MM.1S (cell line): ENCODE measurements around the gene SELL.
"Not testable (repeated sequence)": the region's sequence is repeated elsewhere in the genome, so short reads cannot be mapped to it uniquely, and the experiment has no call there.

ENCODE experiments used
- DNase-seq: peaks from one replicate; pipeline ENCODE4 v3.0.0-alpha.2; 2015
- H2AFZ ChIP-seq: fragments of 300-600 bp; sonication (generic); 2 replicates; pipeline ENCODE4 v1.6.0; 2016; ENCODE audit warnings: antibody characterized with exemption, low read length
- H3F3A ChIP-seq: fragments of 300-600 bp; sonication (generic); 2 replicates; pipeline ENCODE4 v1.6.1; 2016; ENCODE audit warnings: mild to moderate bottlenecking, antibody characterized with exemption, low read length, moderate library complexity, mixed read lengths; ENCODE audit not compliant: insufficient read depth
- H3K27ac ChIP-seq: fragments of 300-600 bp; sonication (generic); 2 replicates; pipeline ENCODE4 v1.5.1; 2016; ENCODE audit warnings: mild to moderate bottlenecking, low read length
- H3K27me3 ChIP-seq: fragments of 300-600 bp; sonication (generic); replicated peaks from 2 replicates; pipeline ENCODE4 v1.6.0; 2016; ENCODE audit warnings: low read length; ENCODE audit not compliant: insufficient read depth
- H3K36me3 ChIP-seq: fragments of 300-600 bp; sonication (generic); replicated peaks from 2 replicates; pipeline ENCODE4 v1.6.1; 2016; ENCODE audit warnings: mild to moderate bottlenecking, low read length, mixed read lengths; ENCODE audit not compliant: insufficient read depth
- H3K4me1 ChIP-seq: fragments of 300-600 bp; sonication (generic); 2 replicates; pipeline ENCODE4 v1.6.1; 2016; ENCODE audit warnings: low read length, mixed read lengths
- H3K4me2 ChIP-seq: fragments of 300-600 bp; sonication (generic); 2 replicates; pipeline ENCODE4 v1.6.0; 2016; ENCODE audit warnings: low read depth, low read length
- H3K4me3 ChIP-seq: fragments of 300-600 bp; sonication (generic); 2 replicates; pipeline ENCODE4 v1.5.1; 2016; ENCODE audit warnings: low read length, mixed read lengths
- H3K79me2 ChIP-seq: fragments of 300-600 bp; sonication (generic); 2 replicates; pipeline ENCODE4 v1.6.1; 2016; ENCODE audit warnings: mixed run types, low read length, mixed read lengths
- H3K9ac ChIP-seq: fragments of 300-600 bp; sonication (generic); 2 replicates; pipeline ENCODE4 v1.6.1; 2016; ENCODE audit warnings: low read length, mixed read lengths
- H3K9me2 ChIP-seq: fragments of 300-600 bp; sonication (generic); replicated peaks from 2 replicates; pipeline ENCODE4 v1.6.1; 2016; ENCODE audit warnings: mild to moderate bottlenecking, low read length, mixed read lengths; ENCODE audit not compliant: insufficient read depth
- H3K9me3 ChIP-seq: fragments of 300-600 bp; sonication (generic); replicated peaks from 2 replicates; pipeline ENCODE4 v1.6.1; 2016; ENCODE audit warnings: mild to moderate bottlenecking, low read length, mixed read lengths; ENCODE audit not compliant: insufficient read depth
- H4K20me1 ChIP-seq: fragments of 300-600 bp; sonication (generic); 2 replicates; pipeline ENCODE4 v1.6.1; 2016; ENCODE audit warnings: mild to moderate bottlenecking, low read length, moderate library complexity, mixed read lengths; ENCODE audit not compliant: insufficient read depth
- EZH2 ChIP-seq: fragments of 300-600 bp; sonication (generic); optimal IDR thresholded peaks from 2 replicates; pipeline ENCODE3; 2017; ENCODE audit warnings: low read depth, mild to moderate bottlenecking, antibody characterized with exemption, low read length, mixed read lengths
- EZH2phosphoT487 ChIP-seq: fragments of 300-600 bp; sonication (generic); IDR thresholded peaks from 2 replicates; pipeline ENCODE4 v1.6.1; 2018; ENCODE audit warnings: antibody characterized with exemption, low read length
- TF ChIP-seq, protein P1 (sequence below): fragments of 300-600 bp; sonication (generic); IDR thresholded peaks from 2 replicates; pipeline ENCODE4 v1.5.1; 2016; ENCODE audit warnings: antibody characterized with exemption, low read length, mixed read lengths

SELL gene

DNA sequence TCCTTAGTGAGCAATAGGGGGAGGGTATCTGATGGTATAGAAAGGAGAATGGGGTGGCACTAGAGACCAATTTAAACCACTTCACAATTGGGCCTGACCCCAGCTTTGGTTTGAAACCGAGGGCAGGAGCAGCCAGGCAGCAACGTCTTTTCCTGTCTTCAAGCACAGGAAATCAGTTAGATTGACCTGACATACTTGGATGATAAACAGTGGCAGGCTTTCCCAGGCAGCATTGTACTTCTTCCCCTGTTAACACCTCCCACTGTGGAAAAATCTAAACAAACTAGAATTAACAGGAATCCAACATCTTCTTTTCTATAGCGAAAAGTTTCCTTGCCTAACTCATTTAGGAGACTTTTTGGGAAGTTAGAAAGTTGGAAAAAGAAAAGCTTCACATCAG lies 40.6 kb downstream of the SELL start:
- no peak overlapping the region for H3K9ac ChIP-seq
- H3K27me3 ChIP-seq: no peaks in the 10 kb centered on the region
- no peaks in the 10 kb centered on the region for H3K79me2 ChIP-seq
- no peak overlapping the region for H3K4me2 ChIP-seq
- no peaks in the 10 kb centered on the region for H3F3A ChIP-seq
- H3K9me3 ChIP-seq: no peaks in the 10 kb centered on the region
- DNase-seq: no peak
- no peak overlapping the region for H3K4me3 ChIP-seq
- no peaks in the 10 kb centered on the region for H3K9me2 ChIP-seq
- H2AFZ ChIP-seq: no peak overlapping the region
- no peaks in the 10 kb centered on the region for H3K4me1 ChIP-seq
- no peaks in the 10 kb centered on the region for H4K20me1 ChIP-seq
- H3K36me3 ChIP-seq: no peaks in the 10 kb centered on the region
- TF ChIP-seq EZH2phosphoT487: no peak
- TF ChIP-seq, protein P1, sequence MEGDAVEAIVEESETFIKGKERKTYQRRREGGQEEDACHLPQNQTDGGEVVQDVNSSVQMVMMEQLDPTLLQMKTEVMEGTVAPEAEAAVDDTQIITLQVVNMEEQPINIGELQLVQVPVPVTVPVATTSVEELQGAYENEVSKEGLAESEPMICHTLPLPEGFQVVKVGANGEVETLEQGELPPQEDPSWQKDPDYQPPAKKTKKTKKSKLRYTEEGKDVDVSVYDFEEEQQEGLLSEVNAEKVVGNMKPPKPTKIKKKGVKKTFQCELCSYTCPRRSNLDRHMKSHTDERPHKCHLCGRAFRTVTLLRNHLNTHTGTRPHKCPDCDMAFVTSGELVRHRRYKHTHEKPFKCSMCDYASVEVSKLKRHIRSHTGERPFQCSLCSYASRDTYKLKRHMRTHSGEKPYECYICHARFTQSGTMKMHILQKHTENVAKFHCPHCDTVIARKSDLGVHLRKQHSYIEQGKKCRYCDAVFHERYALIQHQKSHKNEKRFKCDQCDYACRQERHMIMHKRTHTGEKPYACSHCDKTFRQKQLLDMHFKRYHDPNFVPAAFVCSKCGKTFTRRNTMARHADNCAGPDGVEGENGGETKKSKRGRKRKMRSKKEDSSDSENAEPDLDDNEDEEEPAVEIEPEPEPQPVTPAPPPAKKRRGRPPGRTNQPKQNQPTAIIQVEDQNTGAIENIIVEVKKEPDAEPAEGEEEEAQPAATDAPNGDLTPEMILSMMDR: no peak
- TF ChIP-seq EZH2: no peak
- H3K27ac ChIP-seq: no peak overlapping the region

DNA sequence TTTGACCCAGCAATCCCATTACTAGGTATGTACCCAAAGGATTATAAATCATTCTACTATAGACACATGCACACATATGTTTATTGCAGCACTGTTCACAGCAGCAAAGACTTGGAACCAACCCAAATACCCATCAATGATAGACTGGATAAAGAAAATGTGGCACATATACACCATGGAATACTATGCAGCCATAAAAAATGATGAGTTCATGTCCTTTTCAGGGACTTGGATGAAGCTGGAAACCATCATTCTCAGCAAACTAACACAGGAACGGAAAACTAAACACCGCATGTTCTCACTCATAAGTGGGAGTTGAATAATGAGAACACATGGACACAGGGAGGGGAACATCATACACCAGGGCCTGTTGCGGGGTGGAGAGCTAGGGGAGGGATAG lies 41.2 kb downstream of the SELL start:
- H3K4me1 ChIP-seq, H3K79me2 ChIP-seq, H3K9me3 ChIP-seq, H3K9ac ChIP-seq, H3F3A ChIP-seq, H3K27me3 ChIP-seq, H2AFZ ChIP-seq, H3K36me3 ChIP-seq, H4K20me1 ChIP-seq, DNase-seq, H3K9me2 ChIP-seq, H3K4me2 ChIP-seq, H3K27ac ChIP-seq, H3K4me3 ChIP-seq: not testable (repeated sequence)

DNA sequence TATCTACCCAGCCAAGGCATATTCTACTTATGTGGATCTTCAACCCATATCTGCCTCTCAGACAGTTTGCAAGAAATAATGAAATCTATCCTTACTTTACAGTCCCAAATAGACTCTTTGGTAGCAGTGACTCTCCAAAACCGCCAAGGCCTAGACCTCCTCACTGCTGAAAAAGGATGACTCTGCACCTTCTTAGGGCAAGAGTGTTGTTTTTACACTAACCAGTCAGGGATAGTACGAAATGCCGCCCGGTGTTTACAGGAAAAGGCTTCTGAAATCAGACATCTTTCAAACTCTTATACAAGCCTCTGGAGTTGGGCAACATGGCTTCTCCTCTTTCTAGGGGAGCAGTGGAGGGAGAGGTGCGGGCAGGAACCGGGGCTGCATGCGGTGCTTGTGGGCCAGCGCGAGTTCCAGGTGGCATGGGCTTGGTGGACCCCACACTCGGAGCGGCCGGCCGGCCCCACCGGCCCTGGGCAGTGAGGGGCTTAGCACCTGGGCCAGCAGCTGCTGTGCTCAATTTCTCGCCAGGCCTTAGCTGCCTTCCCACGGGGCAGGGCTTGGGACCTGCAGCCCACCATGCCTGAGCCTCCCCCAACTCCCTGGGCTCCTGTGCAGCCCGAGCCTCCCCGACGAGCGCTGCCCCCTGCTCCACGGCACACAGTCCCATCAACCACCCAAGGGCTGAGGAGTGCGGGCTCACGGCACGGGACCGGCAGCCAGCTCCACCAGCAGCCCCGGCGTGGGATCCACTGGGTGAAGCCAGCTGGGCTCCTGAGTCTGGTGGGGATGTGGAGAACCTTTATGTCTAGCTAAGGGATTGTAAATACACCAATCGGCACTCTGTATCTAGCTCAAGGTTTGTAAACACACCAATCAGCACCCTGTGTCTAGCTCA lies 43.5 kb downstream of the SELL start:
- H3F3A ChIP-seq, H3K9me2 ChIP-seq, H4K20me1 ChIP-seq, H3K4me3 ChIP-seq, H3K36me3 ChIP-seq, H3K4me1 ChIP-seq, H3K9ac ChIP-seq, H3K27me3 ChIP-seq, H3K9me3 ChIP-seq, DNase-seq, H3K79me2 ChIP-seq, H3K27ac ChIP-seq: not testable (repeated sequence)
- H2AFZ ChIP-seq: peak overlapping the region; percentile 21; the same call in 1 of the 2 replicates
- peak overlapping the region; percentile 33; the same call in 1 of the 2 replicates for H3K4me2 ChIP-seq

DNA sequence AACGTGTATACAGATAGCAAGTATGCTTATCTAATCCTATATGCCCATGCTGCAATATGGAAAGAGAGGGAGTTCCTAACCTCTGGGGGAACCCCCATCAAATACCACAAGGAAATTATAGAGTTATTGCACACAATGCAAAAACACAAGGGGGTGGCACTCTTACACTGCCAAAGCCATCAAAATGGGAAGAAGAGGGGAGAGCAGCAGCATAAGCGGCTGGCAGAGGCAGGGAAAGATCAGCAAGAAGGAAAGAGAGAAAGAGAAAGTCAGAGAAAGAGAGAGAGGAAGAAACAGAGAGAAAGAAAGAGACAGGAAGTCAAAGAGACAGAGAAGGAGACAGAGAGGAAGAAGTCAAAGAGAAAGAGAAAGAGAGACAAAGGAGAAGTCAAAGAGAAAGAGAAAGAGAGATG lies 44.2 kb downstream of the SELL start:
- not testable (repeated sequence) for H3K4me1 ChIP-seq, H3K79me2 ChIP-seq, H3K4me3 ChIP-seq, H3K36me3 ChIP-seq, H4K20me1 ChIP-seq, H3K9me2 ChIP-seq, H3F3A ChIP-seq, H3K27me3 ChIP-seq, H3K27ac ChIP-seq, H3K9ac ChIP-seq, DNase-seq, H3K9me3 ChIP-seq
- Histone ChIP-seq H2AFZ (peak overlapping the region; percentile 21; the same call in 1 of the 2 replicates), H3K4me2 (peak overlapping the region; percentile 33; the same call in 1 of the 2 replicates)

DNA sequence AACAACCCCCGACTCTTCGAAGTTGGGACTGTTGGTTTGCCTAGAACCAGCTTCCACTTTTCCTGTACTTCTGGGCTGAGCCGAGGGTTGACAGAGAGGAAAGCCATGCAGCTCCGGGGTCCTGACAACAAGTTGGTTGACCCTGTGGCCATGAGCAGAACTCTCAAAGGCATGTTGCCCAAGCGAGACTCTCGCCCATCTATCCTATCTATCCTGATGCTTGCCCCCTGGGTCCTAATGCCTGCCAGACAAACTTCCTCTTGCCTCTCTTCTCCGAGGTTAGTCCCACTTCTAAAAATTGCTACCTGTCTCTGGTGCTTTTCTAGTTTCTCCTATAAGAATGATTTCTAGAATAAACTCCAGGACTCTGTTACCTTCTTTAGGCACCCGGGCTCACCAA lies 48.7 kb downstream of the SELL start:
- not testable (repeated sequence) for H3K27ac ChIP-seq, H3K4me2 ChIP-seq, H4K20me1 ChIP-seq, DNase-seq, H3K9ac ChIP-seq, H3K79me2 ChIP-seq, H3K9me3 ChIP-seq, H3K4me1 ChIP-seq, H3K36me3 ChIP-seq, H3K9me2 ChIP-seq, H2AFZ ChIP-seq, H3F3A ChIP-seq, H3K27me3 ChIP-seq, H3K4me3 ChIP-seq

DNA sequence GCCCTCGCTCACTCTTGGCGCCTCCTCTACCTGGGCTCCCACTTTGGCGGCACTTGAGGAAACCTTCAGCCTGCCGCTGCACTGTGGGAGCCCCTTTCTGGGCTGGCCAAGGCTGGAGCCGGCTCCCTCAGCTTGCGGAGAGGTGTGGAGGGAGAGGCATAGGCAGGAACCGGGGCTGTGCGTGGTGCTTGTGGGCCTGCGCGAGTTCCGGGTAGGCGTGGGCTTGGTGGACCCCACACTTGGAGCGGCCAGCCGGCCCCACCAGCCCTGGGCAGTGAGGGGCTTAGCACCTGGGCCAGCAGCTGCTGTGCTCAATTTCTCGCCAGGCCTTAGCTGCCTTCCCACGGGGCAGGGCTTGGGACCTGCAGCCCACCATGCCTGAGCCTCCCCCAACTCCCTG lies 50.4 kb downstream of the SELL start:
- H3K4me2 ChIP-seq, H3K27me3 ChIP-seq, H3K9ac ChIP-seq, H3K79me2 ChIP-seq, H3K36me3 ChIP-seq, H3K9me3 ChIP-seq, H4K20me1 ChIP-seq, H2AFZ ChIP-seq, H3K27ac ChIP-seq, H3K4me1 ChIP-seq, DNase-seq, H3F3A ChIP-seq, H3K9me2 ChIP-seq, H3K4me3 ChIP-seq: not testable (repeated sequence)

DNA sequence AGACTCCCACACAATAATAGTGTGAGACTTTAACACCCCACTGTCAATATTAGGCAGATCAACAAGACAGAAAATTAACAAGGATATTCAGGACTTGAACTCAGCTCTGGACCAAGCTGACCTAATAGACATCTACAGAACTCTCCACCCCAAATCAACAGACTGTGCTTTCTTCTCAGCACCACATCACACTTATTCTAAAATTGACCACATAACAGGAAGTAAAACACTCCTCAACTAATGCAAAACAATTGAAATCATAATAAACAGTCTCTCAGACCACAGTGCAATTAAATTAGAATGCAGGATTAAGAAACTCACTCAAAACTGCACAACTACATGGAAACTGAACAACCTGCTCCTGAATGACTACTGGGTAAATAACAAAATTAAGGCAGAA lies 52.6 kb downstream of the SELL start:
- H3K27ac ChIP-seq, DNase-seq, H3K27me3 ChIP-seq, H4K20me1 ChIP-seq, H2AFZ ChIP-seq, H3K4me2 ChIP-seq, H3K9me3 ChIP-seq, H3K4me1 ChIP-seq, H3K79me2 ChIP-seq, H3F3A ChIP-seq, H3K36me3 ChIP-seq, H3K9me2 ChIP-seq, H3K4me3 ChIP-seq, H3K9ac ChIP-seq: not testable (repeated sequence)
